H1 (cell line): Measurements from ENCODE around the gene IDI2. TPM values are rescaled to one million over a fixed set of nuclear protein-coding genes. Genes with fewer than 3 reads are reported as not detected.
A peak's percentile ranks its signal among the peaks of the same experiment; 100 is the strongest.

Experiments used
- CTCF ChIA-PET: fragments of 300-600 bp; sonication (Branson Sonifier 250); formaldehyde crosslinking; loops from one replicate; lab custom pipeline; 2021; ENCODE audit not compliant: partially characterized antibody; lab: Charles Lee
- POLR2A ChIA-PET: fragments of 300-600 bp; sonication (Branson Sonifier 250); formaldehyde crosslinking; loops from one replicate; lab custom pipeline; 2021; ENCODE audit warnings: inconsistent platforms; ENCODE audit not compliant: partially characterized antibody; lab: Charles Lee
- DNase-seq, 2 experiments: peaks; one replicate each; pipeline versions ENCODE4 v3.0.0 to v3.0.0-alpha.2; 2010 to 2022; ENCODE audit warnings: low spot score in 2 of 2, low read depth in 1 of 2, mixed read lengths in 1 of 2
- FAIRE-seq: peaks from 2 replicates; lab custom pipeline; 2011; peaks lifted over from hg19 to GRCh38; lab: Jason Lieb, UNC
- H2AFZ ChIP-seq: 2 replicates; pipeline ENCODE4 v1.8.1; 2012; ENCODE audit warnings: low read length, inconsistent platforms
- H2AK5ac ChIP-seq: 2 replicates; pipeline ENCODE4 v1.6.1; 2013; ENCODE audit warnings: low read depth, low read length
- H2BK120ac ChIP-seq: replicated peaks from 2 replicates; pipeline ENCODE3; 2013; ENCODE audit warnings: low read depth, low read length, inconsistent platforms
- H2BK12ac ChIP-seq: 2 replicates; pipeline ENCODE4 v1.6.1; 2013; ENCODE audit warnings: low read depth, low read length
- H2BK15ac ChIP-seq: 2 replicates; pipeline ENCODE4 v1.6.1; 2013; ENCODE audit warnings: low read length
- H2BK20ac ChIP-seq: 2 replicates; pipeline ENCODE4 v1.6.1; 2013; ENCODE audit warnings: low read length
- H2BK5ac ChIP-seq: 2 replicates; pipeline ENCODE4 v1.6.1; 2013; ENCODE audit warnings: low read depth, low read length
- H3K14ac ChIP-seq: 2 replicates; pipeline ENCODE4 v1.6.1; 2013; ENCODE audit warnings: inconsistent platforms; ENCODE audit not compliant: insufficient read length
- H3K18ac ChIP-seq: 2 replicates; pipeline ENCODE4 v1.6.1; 2013; ENCODE audit warnings: low read length; ENCODE audit errors: extremely low read depth
- H3K23ac ChIP-seq: 2 replicates; pipeline ENCODE4 v1.6.1; 2013; ENCODE audit warnings: inconsistent platforms; ENCODE audit not compliant: insufficient read length
- H3K23me2 ChIP-seq: 2 replicates; pipeline ENCODE4 v1.6.1; 2013; ENCODE audit warnings: low read depth, low read length
- H3K27ac ChIP-seq: 2 replicates; pipeline ENCODE4 v1.6.1; 2011; ENCODE audit warnings: low read depth, low read length, inconsistent platforms
- H3K27me3 ChIP-seq, 4 experiments: replicated peaks in 1 of 4; 1 replicate in 1 of 4; 2 replicates in 3 of 4; pipeline versions ENCODE4 v1.6.1 to v1.8.1; 2011 to 2013; ENCODE audit warnings: low read length in 3 of 4, mild to moderate bottlenecking in 3 of 4, inconsistent platforms in 2 of 4, mixed read lengths in 2 of 4, moderate library complexity in 1 of 4; ENCODE audit not compliant: control insufficient read depth in 3 of 4, insufficient read depth in 3 of 4; ENCODE audit errors: extremely low read depth in 1 of 4
- H3K36me3 ChIP-seq, 4 experiments: 2 replicates each; pipeline versions ENCODE4 v1.6.1 to v1.8.1; 2011 to 2013; ENCODE audit warnings: mild to moderate bottlenecking in 4 of 4, low read length in 3 of 4, moderate library complexity in 2 of 4, control low read depth in 1 of 4, inconsistent platforms in 1 of 4; ENCODE audit not compliant: insufficient read depth in 4 of 4, control insufficient read depth in 2 of 4
- H3K4ac ChIP-seq: replicated peaks from 2 replicates; pipeline ENCODE3; 2013; ENCODE audit warnings: low read length, low read depth, mixed read lengths, inconsistent platforms; ENCODE audit not compliant: insufficient read length
- H3K4me1 ChIP-seq, 4 experiments: replicated peaks in 1 of 4; 1 replicate in 1 of 4; 2 replicates in 3 of 4; pipeline versions ENCODE4 v1.6.1 to v1.8.1; 2011 to 2013; ENCODE audit warnings: low read length in 3 of 4, inconsistent platforms in 2 of 4, mixed read lengths in 1 of 4; ENCODE audit not compliant: insufficient read depth in 4 of 4, control insufficient read depth in 3 of 4
- H3K4me2 ChIP-seq, 2 experiments: 2 replicates each; pipeline versions ENCODE4 v1.6.1 to v1.8.1; 2011 to 2013; ENCODE audit warnings: low read depth in 2 of 2, low read length in 2 of 2, control low read depth in 1 of 2, inconsistent platforms in 1 of 2, mild to moderate bottlenecking in 1 of 2; ENCODE audit not compliant: insufficient read depth in 1 of 2
- H3K4me3 ChIP-seq, 4 experiments: fragments of 200-600, 300-600 bp in 1 of 4; sonication (generic), shearing (Covaris generic), sonication (Bioruptor Twin) in 1 of 4; 2 replicates each; pipeline versions ENCODE4 v1.5.1 to v1.8.1; 2011 to 2016; ENCODE audit warnings: low read length in 4 of 4, low read depth in 3 of 4, control low read depth in 2 of 4, inconsistent platforms in 2 of 4, mild to moderate bottlenecking in 2 of 4, mixed read lengths in 1 of 4, moderate library complexity in 1 of 4; ENCODE audit not compliant: insufficient read depth in 2 of 4; ENCODE audit errors: extremely low read depth in 1 of 4
- H3K56ac ChIP-seq: replicated peaks from 2 replicates; pipeline ENCODE3; 2013; ENCODE audit warnings: low read depth, mild to moderate bottlenecking, mixed read lengths, low read length, inconsistent platforms; ENCODE audit not compliant: insufficient read length
- H3K79me1 ChIP-seq: 2 replicates; pipeline ENCODE4 v1.6.1; 2013; ENCODE audit warnings: low read depth, low read length, control low read depth
- H3K79me2 ChIP-seq, 2 experiments: 2 replicates each; pipeline versions ENCODE4 v1.6.1 to v1.8.1; 2012 to 2013; ENCODE audit warnings: low read length in 2 of 2, mild to moderate bottlenecking in 2 of 2, inconsistent platforms in 1 of 2; ENCODE audit not compliant: insufficient read depth in 2 of 2, control insufficient read depth in 1 of 2
- H3K9ac ChIP-seq, 4 experiments: replicated peaks in 1 of 4; 1 replicate in 1 of 4; 2 replicates in 3 of 4; pipeline versions ENCODE4 v1.6.1 to v1.8.1; 2011 to 2013; ENCODE audit warnings: low read depth in 3 of 4, low read length in 3 of 4, control low read depth in 2 of 4, mild to moderate bottlenecking in 2 of 4, moderate library complexity in 2 of 4, inconsistent platforms in 1 of 4; ENCODE audit errors: extremely low read depth in 1 of 4
- H3K9me3 ChIP-seq, 2 experiments: 2 replicates each; pipeline versions ENCODE4 v1.6.1 to v1.8.1; 2012 to 2013; ENCODE audit warnings: mild to moderate bottlenecking in 2 of 2, moderate library complexity in 2 of 2, control low read depth in 1 of 2, inconsistent platforms in 1 of 2, low read depth in 1 of 2, low read length in 1 of 2, mixed read lengths in 1 of 2; ENCODE audit not compliant: insufficient read depth in 2 of 2
- H4K20me1 ChIP-seq, 2 experiments: replicated peaks in 1 of 2; 2 replicates each; pipeline versions ENCODE3 to v1.8.1; 2011 to 2013; ENCODE audit warnings: inconsistent platforms in 2 of 2, low read length in 2 of 2, mild to moderate bottlenecking in 1 of 2; ENCODE audit not compliant: insufficient read depth in 2 of 2, control insufficient read depth in 1 of 2
- H4K5ac ChIP-seq: 2 replicates; pipeline ENCODE4 v1.6.1; 2013; ENCODE audit warnings: low read length, low read depth, mixed read lengths, inconsistent platforms; ENCODE audit not compliant: insufficient read length
- H4K8ac ChIP-seq: 2 replicates; pipeline ENCODE4 v1.8.0; 2013; ENCODE audit warnings: mild to moderate bottlenecking, moderate library complexity, low read length, inconsistent platforms; ENCODE audit not compliant: insufficient read depth; ENCODE audit errors: extremely low read depth
- H4K91ac ChIP-seq: replicated peaks from 2 replicates; pipeline ENCODE3; 2013; ENCODE audit warnings: low read length, mixed read lengths, inconsistent platforms; ENCODE audit not compliant: insufficient read length
- BCL11A ChIP-seq, 2 experiments: IDR thresholded peaks; one replicate each; pipeline ENCODE4 v1.6.1; 2011; ENCODE audit warnings: low read depth in 2 of 2, low read length in 2 of 2, mild to moderate bottlenecking in 2 of 2
- POLR2A ChIP-seq, 2 experiments: IDR thresholded peaks; 1 replicate in 1 of 2; 2 replicates in 1 of 2; pipeline ENCODE4 v1.6.1; 2011; ENCODE audit warnings: low read depth in 2 of 2, low read length in 2 of 2, mild to moderate bottlenecking in 2 of 2; ENCODE audit errors: control extremely low read depth in 1 of 2
- POLR2AphosphoS5 ChIP-seq: IDR thresholded peaks from 2 replicates; pipeline ENCODE4 v1.6.1; 2011; ENCODE audit warnings: low read depth, low read length
- RBBP5 ChIP-seq: IDR thresholded peaks from 2 replicates; pipeline ENCODE4 v1.7.1; 2012; ENCODE audit warnings: low read depth, mild to moderate bottlenecking, inconsistent platforms, low read length, moderate library complexity, borderline replicate concordance
- TEAD4 ChIP-seq: IDR thresholded peaks from 2 replicates; pipeline ENCODE4 v1.6.1; 2012; ENCODE audit warnings: low read depth, low read length, inconsistent platforms, mixed read lengths
- WGBS, 2 experiments: shearing (Covaris generic) in 1 of 2; methylation state at CpG; one replicate each; pipeline versions ENCODE4 v1.1.6 to v1.1.7; 2013 to 2015; ENCODE audit warnings: low lambda C conversion rate in 2 of 2, mixed read lengths in 2 of 2, inconsistent platforms in 1 of 2, low coverage in 1 of 2, missing lambda C conversion rate in 1 of 2; ENCODE audit not compliant: insufficient replicate concordance in 2 of 2, insufficient coverage in 1 of 2, insufficient read length in 1 of 2; ENCODE audit errors: extremely low coverage in 1 of 2, missing lambda C conversion rate in 1 of 2; 5-methylcytosine and 5-hydroxymethylcytosine counted together
- polyA plus RNA-seq, 7 experiments: library from polyadenylated mRNA; depleted of rRNA in 3 of 7; stranded (reverse) in 5 of 7; unstranded in 2 of 7; fragments of >200 nt in 5 of 7; fragments of 200-250 nt in 2 of 7; gene quantifications; 1 replicate in 5 of 7; 2 replicates in 1 of 7; 4 replicates in 1 of 7; pipeline versions ENCODE4 v1.2.1 to v1.2.3, GENCODE V29; 2011 to 2013; ENCODE audit warnings: missing spikeins in 2 of 7, mixed read lengths in 2 of 7
- total RNA-seq: library from RNA; stranded (reverse); fragmentation: NEBNext Ultra II Directional; extraction: Animal tissue kit (Norgen Biotek cat#: 25700); gene quantifications from 2 replicates; pipeline ENCODE4 v1.2.1, GENCODE V29; 2021

IDI2 gene
- total and polyA plus RNA-seq, 2 of the 8 experiments (the other 6 are each of a cell fraction or from before 2014, with no cell fraction given), result not detected

DNA sequence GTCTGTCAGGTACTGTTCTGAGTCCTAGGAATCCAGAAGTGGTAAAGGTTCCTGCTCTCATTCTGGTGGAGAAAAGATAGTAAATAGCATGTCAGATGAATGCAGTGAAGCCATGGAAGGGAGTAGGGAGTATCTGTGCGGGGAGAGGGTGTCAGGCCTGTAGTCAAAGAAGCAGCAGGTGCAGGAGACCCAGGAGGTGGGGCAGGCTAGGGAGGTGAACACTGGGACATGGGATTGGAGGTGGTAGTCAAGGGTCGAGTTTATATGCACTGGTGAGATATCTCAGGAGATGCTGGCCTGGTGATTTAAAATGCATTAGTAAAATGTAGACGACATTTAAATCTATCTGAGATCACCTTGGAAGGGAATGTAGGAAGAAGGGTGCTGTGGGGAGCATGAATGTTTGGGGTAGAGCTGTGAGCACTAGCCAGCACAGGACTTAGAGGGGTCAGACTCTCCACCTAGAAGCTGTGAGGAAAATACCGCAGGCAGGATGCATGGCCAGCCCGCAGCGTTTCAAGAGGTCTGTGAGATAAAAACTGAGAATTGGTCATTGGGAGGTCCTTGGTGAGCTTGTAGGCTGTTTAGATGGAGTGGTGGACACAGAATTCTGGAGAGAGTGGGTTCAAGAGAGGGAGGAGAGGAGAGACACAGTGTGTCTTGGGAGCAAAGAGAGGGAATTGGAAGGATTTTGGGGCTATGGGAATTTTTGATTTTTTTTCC lies 30.7 kb downstream of the IDI2 start:
- Histone ChIP-seq H2BK12ac (no peak overlapping the region), H3K56ac (no peak overlapping the region), H3K23ac (no peak overlapping the region), H3K14ac (no peak overlapping the region), H3K4me1 (no peaks in the 10 kb centered on the region), H2BK15ac (no peak overlapping the region), H3K9ac (no peak overlapping the region), H3K79me1 (no peaks in the 10 kb centered on the region; the same call in 1 of the 2 replicates), H3K27ac (no peak overlapping the region), H3K79me2 (peaks cover 16 to 56% of the 10 kb centered on the region in 2 experiments), H3K4ac (no peak overlapping the region), H3K4me2 (no peak overlapping the region), H4K20me1 (peaks cover 6 to 21% of the 10 kb centered on the region in 2 experiments), H2AK5ac (no peak overlapping the region), H3K36me3 (peaks cover 47 to 72% (median 68%) of the 10 kb centered on the region in 4 experiments), H3K9me3 (no peaks in the 10 kb centered on the region), H4K91ac (no peak overlapping the region), H4K8ac (no peak overlapping the region), H3K4me3 (no peak overlapping the region), H3K23me2 (no peaks in the 10 kb centered on the region), H2BK20ac (no peak overlapping the region), H4K5ac (no peak overlapping the region), H2BK5ac (no peak overlapping the region), H2BK120ac (no peak overlapping the region), H2AFZ (no peak overlapping the region), H3K18ac (no peak overlapping the region), H3K27me3 (no peaks in the 10 kb centered on the region)
- ChIA-PET POLR2A (interaction anchor here (1.1 to 4.4 kb wide), 5 partner anchors 9 to 21 kb away, joined by 5 to 28 read pairs (median 6); no protein-coding TSS in a partner anchor), CTCF (no interaction called here)
- FAIRE-seq, result no peak
- DNase-seq, result no peak
- TF ChIP-seq POLR2A (IDR thresholded peaks at IDR 0.05; ENCODE audit: control extremely low read depth in 1 of 2, low read depth in 2 of 2, low read length in 2 of 2) (peak; percentile 28 to 43; a peak in 1 of 3 replicates), TEAD4 (no peak), BCL11A (IDR thresholded peaks at IDR 0.05; ENCODE audit: low read depth in 2 of 2, low read length in 2 of 2) (no peak), RBBP5 (no peak), POLR2AphosphoS5 (peak; percentile 79)
- WGBS, 2 experiments, result 94% methylated on average over 6 of the region's 6 CpGs; no CpG with 5 or more reads in 1 of the 2 experiments
